ENCODE data around the gene EPSTI1.
A peak's percentile ranks its signal among the peaks of the same experiment; 100 is the strongest.

EPSTI1 gene

GRCh38 chr13:42883771-42884467 is 108.1 kb downstream of the EPSTI1 start:
- TF ChIP-seq CTCF (conservative IDR thresholded peaks at IDR 0.05; ENCODE audit: low read depth), result 0 out of 2 replicates have a peak, but pooled peaks have one; percentile 13
- no peak overlapping the region for H3K27ac ChIP-seq
- POLR2A ChIA-PET (ENCODE audit: low non-redundant PET), result interaction anchor here (0.5 kb wide), 1 partner anchor 42 kb away, joined by 5 read pairs; no protein-coding TSS in a partner anchor
- CTCF ChIA-PET, result no interaction called here
- DNase-seq (ENCODE audit: low spot score), result no peak

DNA sequence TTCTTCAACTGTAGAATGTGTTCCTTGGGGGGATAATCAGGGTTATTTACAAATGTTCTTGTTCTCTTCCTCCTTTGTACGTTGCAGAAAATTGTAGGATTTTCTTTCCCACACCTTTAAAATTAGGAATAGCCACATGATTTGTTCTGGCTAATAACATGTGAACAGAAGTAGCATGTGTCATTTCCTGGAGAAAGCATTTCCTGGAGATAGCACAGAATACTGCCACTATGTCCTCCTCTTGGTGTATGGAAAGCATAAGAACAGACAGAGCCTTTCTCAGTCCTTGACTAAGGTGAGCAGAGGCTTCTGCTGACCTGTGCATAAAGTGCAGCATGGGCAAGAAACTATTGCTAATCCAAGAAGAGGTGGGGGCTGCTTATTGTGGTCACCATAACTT is 108.9 kb downstream of the EPSTI1 start:
- POLR2A ChIA-PET (ENCODE audit: low non-redundant PET), result no interaction called here
- no peak overlapping the region for H3K27ac ChIP-seq
- TF ChIP-seq CTCF (conservative IDR thresholded peaks at IDR 0.05; ENCODE audit: low read depth), result no peak
- no peak for DNase-seq (ENCODE audit: low spot score)
- CTCF ChIA-PET, result no interaction called here

- POLR2A ChIA-PET (ENCODE audit: low non-redundant PET), result no interaction called here
- CTCF ChIA-PET, result no interaction called here
- H3K27ac ChIP-seq, result no peak overlapping the region
- no peak for TF ChIP-seq CTCF (conservative IDR thresholded peaks at IDR 0.05; ENCODE audit: low read depth)
- no peak for DNase-seq (ENCODE audit: low spot score)
These were observed 111.9 kb downstream of the EPSTI1 start for GRCh38 chr13:42880056-42880605.

- TF ChIP-seq CTCF (conservative IDR thresholded peaks at IDR 0.05; ENCODE audit: low read depth), result no peak
- no peak overlapping the region for H3K27ac ChIP-seq
- POLR2A ChIA-PET (ENCODE audit: low non-redundant PET), result no interaction called here
- no peak for DNase-seq (ENCODE audit: low spot score)
- CTCF ChIA-PET, result interaction anchor here (0.6 kb wide), 1 partner anchor 1146 kb away, joined by 5 read pairs; no protein-coding TSS in a partner anchor
These were observed 113.3 kb downstream of the EPSTI1 start for GRCh38 chr13:42878721-42879120.

DNA sequence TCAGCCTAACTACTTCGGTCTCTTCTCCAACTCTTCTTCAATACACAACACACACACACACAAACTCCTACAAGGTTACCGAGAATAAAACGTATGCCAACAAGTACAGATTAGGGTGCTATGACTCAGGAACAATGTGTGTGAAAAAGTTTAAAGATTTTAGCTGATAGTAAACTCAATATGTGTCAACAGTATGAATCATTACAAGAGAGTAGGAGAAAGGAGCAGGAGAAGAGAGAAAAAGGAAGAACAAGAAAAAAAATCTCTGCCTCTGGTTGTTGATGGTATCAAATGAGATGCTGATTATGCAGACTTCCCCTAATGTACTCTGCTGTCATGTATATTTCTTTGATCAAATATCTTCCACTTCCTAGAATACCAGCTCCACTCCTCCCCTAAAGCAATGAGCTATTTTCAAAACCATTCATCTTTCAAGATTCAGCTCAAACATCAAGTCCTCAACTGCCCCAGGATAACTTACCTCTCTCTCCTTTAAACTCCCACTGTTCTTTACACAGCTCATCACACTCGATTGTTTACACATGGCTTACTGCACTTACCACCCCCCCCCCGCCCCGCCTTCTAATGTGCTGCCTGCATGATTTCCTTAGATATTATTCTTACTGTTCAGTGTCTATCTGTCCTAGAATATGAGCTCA is 115.0 kb downstream of the EPSTI1 start:
- no peak overlapping the region for H3K27ac ChIP-seq
- POLR2A ChIA-PET (ENCODE audit: low non-redundant PET), result no interaction called here
- CTCF ChIA-PET, result no interaction called here
- TF ChIP-seq CTCF (conservative IDR thresholded peaks at IDR 0.05; ENCODE audit: low read depth), result no peak
- DNase-seq (ENCODE audit: low spot score), result peak; percentile 34

DNA sequence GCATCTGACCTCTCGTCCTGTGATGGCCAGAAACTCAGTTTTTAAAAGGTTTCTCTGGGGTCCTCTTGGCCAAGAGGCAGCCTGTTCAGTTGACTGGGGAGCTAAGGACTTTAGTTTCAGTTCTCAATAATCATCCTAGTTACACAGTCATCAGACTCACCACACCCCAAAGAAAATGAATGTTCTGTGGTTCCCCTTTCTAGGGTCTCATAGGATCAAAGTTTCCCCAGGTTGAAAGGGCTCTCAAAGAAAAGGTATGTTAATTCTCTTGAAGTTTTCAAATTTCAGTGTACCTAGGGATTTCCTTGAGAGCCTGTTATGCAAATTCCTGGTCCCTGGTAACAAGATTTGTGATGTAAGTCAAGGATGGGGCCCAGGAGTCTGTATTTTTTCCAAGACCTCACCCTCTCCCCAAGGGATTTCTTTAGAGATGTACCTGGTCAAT is 115.7 kb downstream of the EPSTI1 start:
- no peak overlapping the region for H3K27ac ChIP-seq
- CTCF ChIA-PET, result no interaction called here
- DNase-seq (ENCODE audit: low spot score), result no peak
- no peak for TF ChIP-seq CTCF (conservative IDR thresholded peaks at IDR 0.05; ENCODE audit: low read depth)
- POLR2A ChIA-PET (ENCODE audit: low non-redundant PET), result no interaction called here

Measured in RWPE1 (cell line).